HG02678 (cell line): Measurements from ENCODE around the gene DYRK2.

Source experiments
- ATAC-seq: cut with Tn5 transposase; IDR thresholded peaks from one replicate; pipeline ENCODE4 v1.9.1; 2021; ENCODE audit warnings: mild to moderate bottlenecking, moderate library complexity; ENCODE audit not compliant: unreplicated experiment

The DYRK2 gene

GRCh38 chr12:67701121-67701520 is 52.6 kb downstream of the DYRK2 start:
- no peak for ATAC-seq

GRCh38 chr12:67702136-67702535 is 53.6 kb downstream of the DYRK2 start:
- ATAC-seq, result no peak

- ATAC-seq, result no peak
Measured at GRCh38 chr12:67704071-67704470, 55.5 kb downstream of the DYRK2 start.

- no peak for ATAC-seq
Measured at GRCh38 chr12:67705394-67706370, 57.1 kb downstream of the DYRK2 start.

- ATAC-seq, result no peak
Measured at GRCh38 chr12:67709367-67709954, 60.9 kb downstream of the DYRK2 start.

GRCh38 chr12:67710582-67710981 is 62.0 kb downstream of the DYRK2 start:
- peak; percentile 98 for ATAC-seq

- no peak for ATAC-seq
Measured at GRCh38 chr12:67712011-67712410, 63.5 kb downstream of the DYRK2 start.

GRCh38 chr12:67714648-67715047 is 66.1 kb downstream of the DYRK2 start:
- ATAC-seq, result no peak
